ENCODE data around the gene TAX1BP1.

The TAX1BP1 gene

DNA sequence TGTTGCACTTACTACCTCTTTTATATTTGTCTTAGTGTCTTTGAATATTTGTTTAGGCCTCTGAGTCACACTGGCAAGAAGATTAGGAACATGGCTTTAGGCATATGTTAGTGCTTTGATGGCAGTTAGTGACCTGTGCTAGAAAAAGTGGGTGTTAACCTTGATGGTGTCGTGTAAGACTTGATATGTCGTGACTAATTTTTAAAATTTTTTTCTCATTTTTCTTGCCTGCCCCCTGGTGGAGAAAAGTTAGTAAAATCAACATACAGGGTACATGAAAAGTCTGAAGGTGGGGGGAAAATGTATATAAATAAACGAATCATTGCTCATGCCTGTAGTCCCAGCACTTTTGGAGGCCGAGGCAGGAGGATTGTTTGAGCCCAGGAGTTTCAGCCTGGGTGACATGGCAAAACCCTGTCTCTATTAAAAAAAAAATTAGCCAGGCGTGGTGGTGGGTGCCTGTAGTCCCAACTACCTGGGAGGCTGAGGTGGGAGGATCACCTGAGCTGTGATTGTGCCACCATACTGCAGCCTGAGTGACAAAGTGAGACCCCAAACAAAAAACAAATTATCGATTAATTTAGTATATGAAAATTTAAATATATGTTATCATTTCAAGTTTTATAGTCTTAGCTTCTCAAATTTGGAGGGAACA is 44.6 kb downstream of the TAX1BP1 start:
- no peak for DNase-seq

DNA sequence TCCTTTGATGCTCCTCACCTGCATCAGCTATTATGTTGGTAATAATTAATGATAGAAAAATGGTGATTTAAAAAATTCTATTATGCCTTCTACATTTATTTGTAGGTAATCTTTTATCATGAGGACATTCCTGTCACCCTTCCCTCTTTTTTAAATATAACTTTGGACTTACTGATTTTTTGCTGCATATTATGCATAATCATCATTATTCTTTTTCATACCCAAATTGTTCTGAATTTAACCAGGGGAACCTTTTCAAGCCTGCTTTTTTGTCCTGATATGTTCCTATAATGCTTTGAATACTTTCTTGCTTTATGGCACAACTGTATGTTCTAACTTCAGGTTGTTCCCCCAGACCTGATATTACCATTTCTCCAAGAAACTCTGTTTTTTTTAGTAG is 48.5 kb downstream of the TAX1BP1 start:
- no peak for DNase-seq

DNA sequence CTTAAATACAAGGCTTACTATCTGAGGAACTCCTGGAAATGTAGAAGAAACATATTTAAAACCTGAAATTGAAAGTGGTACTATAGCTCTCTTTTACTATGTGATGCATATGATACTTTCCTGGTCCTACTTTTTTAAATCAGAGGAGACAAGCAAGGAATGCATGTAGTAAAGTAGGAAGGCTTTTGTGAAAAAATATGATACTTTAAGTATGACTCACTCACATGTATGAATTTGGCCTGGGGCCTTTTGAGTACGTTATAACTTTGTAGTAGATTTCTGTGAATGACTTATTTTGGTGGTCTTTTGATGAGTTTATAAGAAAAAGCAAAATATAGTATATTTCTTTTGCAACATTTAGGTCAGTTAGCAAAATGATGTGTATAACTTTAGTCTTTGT is 53.8 kb downstream of the TAX1BP1 start:
- DNase-seq, result no peak

DNA sequence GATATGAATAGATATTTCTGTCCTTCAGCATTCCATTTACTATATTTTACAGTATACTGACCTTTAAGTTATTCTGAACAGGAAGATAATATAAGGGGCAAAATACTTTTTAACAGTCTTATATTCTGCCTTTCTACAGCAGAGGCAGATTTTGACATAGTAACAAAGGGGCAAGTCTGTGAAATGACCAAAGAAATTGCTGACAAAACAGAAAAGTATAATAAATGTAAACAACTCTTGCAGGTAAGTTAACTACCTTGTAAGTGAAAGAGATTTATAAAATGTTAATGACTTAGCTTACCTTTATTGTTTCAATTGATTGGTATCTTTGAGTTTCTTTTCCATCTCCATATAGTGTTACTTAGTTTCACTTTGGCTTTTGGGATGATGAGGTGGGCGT is 56.0 kb downstream of the TAX1BP1 start:
- no peak for DNase-seq

DNA sequence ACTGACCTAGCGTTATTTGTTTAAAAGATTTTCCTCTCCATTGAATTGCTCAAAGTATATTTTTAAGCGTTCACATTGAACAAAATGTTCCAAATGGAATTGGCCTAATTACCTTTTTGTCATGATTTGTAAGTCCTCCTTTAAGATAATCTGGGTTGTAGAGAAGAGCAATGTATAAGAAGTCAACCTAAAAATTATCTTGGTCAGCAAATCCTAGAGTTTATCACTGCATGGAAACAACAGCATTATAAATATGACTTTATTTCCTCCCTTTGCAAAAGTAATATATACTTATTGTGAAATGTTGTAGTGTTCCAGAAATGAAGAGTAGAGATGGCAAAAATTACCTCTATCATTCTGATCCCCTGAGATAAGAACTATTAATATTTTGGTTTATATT is 59.2 kb downstream of the TAX1BP1 start:
- no peak for DNase-seq

DNA sequence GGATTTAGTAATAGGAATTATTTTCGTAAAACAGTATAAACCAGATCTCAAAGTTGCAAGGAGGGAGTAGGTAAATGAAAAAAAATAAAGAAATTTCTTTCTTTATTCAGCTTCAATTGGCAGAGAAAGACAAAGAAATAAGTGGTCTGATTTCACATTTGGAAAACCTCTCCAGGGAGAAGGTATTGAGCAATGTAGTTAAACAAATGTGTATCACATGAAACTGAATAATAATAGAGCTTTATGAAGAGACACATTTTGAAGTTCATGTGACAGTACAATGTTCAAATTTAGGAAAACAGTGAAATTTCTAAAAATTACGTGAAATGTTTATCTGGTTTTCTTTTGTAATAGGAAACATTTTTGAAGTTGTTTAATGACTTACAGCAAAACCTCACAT is 63.0 kb downstream of the TAX1BP1 start:
- DNase-seq, result no peak

DNA sequence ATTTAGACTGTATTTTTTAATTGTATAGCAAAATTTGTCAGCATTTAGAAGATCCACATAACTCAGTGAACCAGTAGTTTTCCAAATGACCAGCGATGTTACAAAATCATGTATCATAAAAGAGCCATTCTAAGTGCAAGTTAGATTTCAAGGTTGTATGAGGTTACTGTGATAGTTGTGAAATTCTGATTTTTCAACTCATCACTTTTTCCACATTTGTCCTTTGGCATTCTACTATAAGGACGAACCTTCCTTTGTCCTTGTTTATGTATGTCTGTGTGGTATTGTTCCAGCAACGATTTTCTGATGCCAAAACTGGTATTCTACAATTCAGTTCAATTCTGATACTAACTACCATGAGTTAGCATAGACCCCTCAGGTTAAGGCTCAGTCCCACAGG is 64.2 kb downstream of the TAX1BP1 start:
- DNase-seq, result no peak

DNA sequence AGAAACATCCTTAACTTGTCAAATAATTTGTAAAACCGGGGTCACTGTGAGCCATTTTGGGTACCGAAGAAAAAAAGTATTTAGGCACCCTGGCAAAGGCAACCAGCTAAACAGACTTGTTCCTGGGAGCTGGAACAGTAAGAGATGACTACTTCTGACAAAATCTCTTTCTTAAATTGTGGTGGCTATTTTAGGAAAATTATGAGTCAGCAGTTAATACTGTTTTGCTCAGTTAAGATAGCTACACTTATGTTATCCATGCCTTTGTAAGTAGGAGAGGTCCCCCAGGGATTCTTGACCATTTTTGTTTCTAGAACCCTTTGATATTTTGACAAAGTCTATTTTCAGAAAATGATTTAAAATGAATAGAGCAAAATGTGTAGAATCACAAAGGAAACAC is 68.7 kb downstream of the TAX1BP1 start:
- DNase-seq, result no peak

DNA sequence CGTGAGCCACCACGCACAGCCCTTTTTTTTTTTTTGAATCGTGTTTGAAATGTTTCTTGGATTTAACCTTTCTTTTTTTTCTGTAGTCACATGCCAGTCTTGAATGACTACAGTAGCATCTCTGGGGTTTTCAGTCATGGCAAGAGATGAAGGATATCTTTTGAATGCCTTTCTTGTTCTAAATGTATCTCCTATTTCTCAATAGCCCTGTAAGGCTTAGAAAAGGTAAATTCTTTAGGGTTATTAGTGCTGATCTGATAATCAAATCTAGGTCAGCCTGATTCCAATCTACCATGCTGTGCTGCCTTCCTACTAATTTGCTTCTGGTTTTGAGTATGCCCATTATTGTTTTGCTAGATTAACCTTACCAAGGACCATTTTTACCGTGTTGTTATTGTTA is 70.2 kb downstream of the TAX1BP1 start:
- DNase-seq, result no peak

DNA sequence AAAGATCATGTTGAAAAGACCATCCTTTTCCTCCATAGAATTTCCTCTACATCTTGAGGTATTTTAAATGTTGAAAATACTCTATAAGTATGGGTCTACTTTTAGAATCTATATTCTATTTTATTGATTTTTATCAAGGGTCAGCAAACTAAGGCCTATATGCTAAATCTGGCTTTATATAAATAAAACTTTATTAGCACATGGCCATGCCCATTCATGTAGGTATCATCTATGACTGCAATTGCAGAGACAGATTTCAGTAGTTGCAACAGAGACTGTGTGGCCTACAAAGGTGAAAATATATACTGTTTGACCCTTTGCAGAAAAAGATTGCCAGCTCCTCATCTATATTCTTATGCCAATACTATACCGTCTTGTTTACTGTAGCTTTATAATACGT is 72.7 kb downstream of the TAX1BP1 start:
- DNase-seq, result no peak

DNA sequence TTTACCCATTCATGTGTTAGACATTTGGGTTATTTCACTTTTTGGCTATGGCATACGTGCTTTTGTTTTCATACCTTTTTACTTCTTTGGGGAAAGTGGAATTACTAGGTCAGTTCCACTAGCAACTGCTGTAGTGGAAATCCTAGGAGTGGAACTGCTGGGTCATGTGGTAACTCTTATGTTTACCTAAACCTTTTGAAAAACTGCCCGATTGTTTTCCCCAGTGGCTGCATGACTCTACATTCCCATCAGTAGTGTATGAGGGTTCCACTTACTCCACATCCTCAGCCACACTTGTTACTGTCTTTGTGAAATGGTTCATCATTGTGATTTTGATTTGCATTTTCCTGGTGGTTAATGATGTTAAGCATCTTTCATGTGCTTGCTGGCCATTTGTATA is 82.3 kb downstream of the TAX1BP1 start:
- no peak for DNase-seq

DNA sequence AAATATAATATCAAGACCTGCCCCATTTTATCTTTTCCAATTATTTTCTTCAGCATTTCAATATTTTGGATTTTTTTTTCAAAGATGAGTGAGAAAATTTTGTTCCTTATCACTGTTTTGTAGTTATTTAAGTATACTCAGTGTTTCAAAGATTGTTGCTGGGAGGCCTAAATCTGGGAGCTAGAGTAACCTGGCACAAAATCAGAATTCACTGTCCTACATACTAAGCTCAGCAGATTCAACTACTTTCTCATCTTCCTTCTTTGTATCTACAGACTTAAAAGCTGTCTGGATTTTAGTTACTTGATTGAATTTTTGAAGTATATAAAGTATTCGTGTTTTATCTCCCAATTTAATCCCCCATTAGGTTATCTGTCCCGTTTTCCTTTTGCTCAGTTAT is 85.9 kb downstream of the TAX1BP1 start:
- no peak for DNase-seq

DNA sequence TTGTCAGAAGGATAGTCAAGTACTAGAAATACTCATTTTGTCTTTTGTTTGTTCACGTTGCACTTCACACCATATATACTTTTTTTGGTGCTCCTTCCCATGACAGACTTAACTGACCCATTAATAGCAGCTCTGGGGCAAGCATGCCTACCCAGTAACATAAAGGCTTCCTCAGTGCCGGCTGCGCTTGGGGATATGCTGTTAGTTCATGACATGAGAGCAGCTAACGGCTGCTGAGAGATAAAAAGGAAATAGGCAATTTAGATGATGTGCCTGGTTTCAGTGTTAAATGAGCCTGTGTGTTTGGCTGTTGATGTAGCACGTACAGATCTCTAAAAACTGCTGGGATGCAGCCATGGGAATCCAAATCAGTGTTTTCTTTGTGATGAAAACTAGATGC is 86.4 kb downstream of the TAX1BP1 start:
- DNase-seq, result no peak

DNA sequence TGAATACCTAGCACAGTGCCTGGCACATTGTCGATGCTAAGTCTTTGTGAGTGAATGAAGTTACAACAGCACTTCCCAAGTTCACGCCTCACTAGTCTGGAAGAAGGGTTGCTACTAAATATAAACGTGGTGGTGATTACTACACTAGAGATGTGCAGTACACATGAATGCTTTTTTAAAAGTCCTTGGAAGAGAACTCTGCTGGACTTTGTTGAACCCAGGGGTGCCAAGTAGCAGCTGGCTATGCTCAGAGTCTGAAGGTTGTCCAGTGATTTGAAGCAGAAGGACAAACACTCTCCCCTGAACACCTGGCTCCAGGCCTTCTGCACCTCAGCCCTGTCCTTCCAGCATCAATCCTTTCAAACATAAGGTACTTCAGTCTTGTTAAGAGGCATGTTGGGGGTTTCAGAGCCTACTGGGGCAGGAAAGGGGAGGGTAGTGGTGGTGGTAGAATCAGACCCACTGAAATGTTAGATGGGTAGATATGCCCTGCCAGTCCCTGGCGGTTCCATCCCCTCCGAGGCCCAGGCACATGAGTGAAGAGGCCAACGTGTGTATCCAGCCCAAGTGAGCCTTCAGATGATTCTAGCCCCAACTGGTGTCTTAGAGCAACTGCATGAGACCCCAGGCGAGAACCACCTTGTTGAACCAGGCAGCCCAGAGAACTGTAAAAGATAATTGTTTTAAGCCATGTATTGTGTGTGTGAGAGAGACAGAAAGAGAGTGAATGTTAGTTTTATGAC is 94.4 kb downstream of the TAX1BP1 start:
- DNase-seq, result no peak

DNA sequence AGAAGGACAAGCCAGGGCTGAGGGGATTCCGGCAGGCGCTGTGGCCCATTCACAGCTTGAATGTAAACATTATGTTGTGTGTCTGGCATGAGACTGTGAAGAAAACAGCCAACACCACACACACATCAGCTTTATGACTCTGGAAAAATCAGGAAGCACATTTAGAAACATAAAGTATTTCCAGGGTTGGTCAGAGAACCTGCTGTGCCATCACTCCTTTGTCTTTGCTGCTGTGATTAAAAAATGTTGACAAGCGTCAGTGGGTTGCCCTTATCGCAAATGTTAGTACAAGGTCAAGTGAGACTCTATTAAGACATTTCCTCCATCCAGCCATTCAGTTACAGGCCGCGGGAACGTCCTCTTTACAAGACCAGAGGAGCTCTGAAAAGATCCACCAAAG is 95.4 kb downstream of the TAX1BP1 start:
- no peak for DNase-seq

DNA sequence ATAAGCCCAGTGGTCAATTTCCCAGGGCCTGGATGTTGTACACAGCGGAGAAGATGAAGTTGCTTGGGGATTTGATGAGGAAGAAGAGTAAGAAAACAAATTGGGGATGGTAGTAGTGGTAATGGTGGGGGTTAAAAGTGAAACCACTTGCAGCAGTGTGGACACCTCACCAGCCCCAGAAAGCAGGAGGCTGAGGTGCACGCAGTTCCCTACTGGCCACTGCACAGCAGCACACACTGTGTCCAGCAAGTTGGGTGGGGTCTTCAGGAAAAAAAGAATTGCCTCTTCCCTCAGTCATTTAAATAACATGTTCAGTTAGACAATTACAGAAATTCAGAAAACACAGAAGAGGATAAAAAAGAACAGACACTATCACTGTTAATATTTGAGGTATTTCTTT is 96.6 kb downstream of the TAX1BP1 start:
- DNase-seq, result no peak

DNA sequence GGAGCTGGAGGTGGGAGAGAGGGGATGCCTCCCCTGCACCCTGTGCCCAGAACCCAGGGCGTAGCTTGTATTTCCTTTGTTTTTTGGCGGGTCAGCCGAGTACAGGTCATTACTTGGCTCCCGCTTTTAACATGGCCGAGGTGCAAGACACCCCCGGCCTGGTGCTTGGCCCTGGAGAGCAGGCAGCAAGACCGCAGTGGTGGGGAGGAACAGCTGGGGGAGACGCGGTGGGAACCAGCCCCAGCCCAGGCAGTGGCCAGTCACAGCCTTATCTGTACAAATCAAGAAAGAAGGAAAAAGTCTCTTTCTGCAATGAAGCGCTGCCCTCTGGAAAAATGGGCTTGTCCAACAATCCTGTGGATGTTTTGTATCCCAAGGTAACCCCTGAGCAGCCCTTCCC is 99.1 kb downstream of the TAX1BP1 start:
- DNase-seq, result no peak

DNA sequence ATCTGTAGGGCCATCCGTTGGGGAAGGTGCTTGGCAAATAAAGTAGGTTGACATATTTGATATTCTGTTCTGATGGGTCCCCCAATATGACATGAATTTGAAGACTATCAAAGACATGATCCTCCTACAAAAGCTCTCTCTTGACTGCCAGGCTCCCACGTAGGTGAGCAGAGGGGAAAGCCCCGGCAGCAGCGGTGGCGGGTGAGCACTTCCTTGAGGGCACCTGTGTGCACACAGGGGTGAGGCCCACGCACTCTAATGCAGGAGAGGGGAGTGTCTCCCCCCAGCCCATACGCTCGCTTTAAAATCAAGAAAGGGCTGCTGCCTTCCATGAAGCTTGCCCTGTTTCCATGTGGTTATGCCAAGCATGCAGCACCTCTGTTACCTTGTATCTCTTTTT is 100.4 kb downstream of the TAX1BP1 start:
- no peak for DNase-seq

DNA sequence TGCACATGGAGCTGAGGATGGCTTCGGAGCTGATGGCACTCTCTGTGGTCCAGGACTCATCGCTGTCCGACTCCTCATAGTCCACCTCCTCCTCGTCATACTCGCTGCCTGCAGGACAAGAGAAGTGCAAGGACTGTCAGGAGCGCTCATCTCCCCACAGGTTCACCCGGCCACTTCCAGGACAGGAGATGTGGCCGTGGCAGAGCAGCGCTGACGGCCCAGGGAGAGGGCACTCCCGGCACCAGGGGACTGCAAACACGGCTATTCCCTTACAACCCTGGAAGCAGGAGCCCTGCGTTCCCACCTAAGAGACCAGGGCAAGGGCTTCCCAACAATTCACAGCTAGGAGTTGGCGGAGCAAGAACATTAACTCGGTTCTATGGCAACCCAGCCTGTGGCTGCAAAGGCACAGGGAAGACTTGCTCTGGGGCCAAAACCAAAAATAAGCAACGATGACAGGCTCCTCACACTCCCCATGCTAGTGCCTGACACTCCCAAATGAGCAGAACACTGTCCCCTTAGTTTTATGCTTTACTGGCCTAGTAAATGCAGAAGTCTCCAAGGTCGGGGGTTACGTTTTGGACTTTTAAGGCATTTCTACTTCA is 100.9 kb downstream of the TAX1BP1 start:
- no peak for DNase-seq

DNA sequence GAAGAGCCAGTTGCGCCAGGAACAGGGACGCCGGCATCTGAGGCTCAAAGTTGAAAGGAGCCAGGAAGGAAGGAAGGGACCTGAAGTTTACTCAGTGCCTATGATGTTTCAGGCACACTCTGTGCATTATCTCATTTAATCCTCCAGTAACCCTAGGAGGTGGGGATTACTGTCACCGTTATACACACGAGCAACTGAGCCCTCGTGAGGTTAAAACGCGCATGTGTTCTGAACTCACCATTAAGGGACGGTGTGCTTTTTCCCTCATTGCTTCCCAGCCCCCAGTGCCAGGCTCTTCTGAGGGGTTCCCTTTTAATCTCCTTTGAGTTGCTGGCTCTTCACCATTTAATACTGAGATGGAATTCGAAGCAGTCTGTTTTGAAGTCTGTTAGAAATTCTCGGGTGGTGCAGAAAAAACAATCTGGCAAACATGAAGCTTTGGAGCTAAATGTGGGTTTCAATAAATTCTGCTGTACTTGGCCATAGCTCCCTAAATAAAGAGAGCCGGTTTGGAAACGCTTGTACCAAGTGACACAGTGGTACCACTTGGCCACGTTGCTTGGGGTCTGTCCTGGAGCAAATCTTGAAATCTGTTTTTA is 102.2 kb downstream of the TAX1BP1 start:
- DNase-seq, result no peak

DNA sequence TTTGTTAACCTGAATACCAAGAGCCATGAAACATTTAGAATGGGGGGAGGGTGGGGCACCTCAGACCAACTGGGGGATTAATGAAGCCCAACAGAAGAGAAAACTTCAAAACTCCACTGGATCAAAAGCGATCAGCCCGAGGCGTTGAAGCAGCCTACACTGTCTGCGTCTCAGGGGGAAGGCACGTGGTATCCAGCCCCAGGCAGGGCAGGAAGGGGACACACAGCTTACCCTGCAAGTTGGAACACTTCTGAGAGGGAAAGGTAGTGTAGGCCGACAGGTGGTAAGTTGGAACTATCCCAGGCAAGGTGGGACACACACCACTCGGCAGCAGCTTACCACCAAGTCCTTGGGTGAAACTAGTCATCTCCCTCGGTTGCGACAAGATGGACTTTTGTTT is 102.9 kb downstream of the TAX1BP1 start:
- DNase-seq, result no peak

DNA sequence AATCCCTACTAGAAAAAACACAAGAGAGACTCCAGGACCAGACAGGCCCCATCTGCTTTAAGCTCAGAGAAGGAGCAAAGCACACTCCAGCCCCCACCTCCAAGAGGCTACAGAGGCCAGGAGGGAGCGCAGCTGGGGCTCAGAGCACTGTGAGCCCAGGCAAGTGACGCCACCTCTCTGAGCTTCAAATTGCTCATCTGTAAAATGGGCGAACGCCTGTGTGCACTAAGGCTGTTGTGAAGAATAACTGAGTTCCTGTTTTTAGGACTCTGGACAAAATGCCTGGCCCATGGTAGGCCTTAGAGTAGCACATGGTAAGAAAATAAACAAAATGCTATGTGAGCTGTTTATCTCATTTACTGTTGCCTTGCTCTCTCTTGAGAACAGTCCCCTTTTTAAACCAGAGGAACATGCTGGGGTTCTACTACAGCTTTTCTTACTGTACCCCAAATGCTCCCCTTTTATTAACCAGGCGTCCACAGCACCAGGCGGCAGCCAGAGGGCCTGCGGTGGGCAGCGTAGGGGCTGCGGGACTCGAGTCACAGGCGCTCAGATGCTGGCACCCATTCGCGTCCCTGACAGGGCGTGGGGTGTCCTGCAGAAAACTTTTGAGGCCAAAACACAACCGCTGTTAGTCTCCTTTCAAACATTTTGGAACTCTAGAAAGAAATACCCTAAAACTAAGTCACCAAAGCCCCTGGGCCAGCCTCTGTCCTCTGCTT is 103.8 kb downstream of the TAX1BP1 start:
- DNase-seq, result no peak

DNA sequence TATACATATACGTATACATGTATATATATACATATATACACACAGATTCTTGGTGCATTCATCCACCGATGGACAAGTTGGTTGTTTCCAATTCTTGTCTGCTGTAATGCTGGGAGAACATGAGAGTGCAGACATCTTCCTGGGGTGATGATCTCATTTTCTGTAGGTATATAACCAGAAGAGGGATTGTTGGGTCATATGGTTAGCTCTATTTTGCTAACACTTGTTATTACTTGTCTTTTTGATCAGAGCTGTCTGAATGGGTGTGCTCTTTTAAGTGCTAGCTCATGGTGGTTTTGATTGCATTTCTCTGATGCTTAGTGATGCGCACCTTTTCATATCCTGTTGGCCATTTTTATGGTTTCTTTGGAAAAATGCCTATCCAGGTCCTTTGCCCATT is 106.4 kb downstream of the TAX1BP1 start:
- no peak for DNase-seq

DNA sequence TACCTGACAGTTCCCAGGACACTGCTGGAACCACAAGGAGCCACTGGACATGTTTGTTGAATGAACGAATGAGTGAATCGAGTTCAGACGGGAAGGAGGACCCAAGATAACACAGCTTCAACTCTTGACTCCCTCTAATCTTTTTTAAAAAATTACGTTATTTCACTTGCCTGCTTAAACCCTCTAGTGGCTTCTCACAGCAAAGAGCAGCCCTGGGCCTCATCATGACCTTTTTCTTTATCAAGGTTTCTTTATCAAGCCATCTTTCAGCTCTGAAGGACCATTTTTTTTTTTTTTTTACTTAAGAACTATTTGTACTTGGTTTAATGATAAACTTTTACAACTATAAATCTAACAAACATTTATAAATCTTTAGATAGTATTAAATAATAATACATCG is 110.6 kb downstream of the TAX1BP1 start:
- no peak for DNase-seq

All from NCI-H2081 treated with DMSO at 0.1 percent for 48 hours (cell line).